ENCODE data around the gene IMMP2L.

IMMP2L gene

DNA sequence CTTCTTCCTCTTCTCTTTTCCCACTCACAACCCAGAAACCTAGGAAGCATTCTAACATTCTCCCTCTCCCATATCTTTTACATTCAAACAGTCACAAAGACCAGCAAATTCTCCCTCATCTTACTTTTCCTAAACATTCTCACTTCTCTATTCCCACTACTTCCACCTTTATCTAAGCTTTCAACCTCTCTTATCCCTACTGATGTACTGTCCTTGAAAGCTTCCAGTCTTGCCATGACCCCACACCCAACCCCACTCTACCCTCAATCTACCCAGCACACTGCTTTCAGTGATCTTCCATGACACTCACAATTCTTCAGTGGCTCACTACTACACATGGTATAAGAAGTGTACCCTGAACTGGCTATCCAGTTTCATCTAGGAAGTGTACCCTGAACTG lies 5.3 kb downstream of the IMMP2L start:
- DNase-seq (ENCODE audit: low read depth): no peak

- DNase-seq (ENCODE audit: low read depth): no peak
Observed at GRCh38 chr7:111554086-111554485, 8.2 kb downstream of the IMMP2L start.

DNA sequence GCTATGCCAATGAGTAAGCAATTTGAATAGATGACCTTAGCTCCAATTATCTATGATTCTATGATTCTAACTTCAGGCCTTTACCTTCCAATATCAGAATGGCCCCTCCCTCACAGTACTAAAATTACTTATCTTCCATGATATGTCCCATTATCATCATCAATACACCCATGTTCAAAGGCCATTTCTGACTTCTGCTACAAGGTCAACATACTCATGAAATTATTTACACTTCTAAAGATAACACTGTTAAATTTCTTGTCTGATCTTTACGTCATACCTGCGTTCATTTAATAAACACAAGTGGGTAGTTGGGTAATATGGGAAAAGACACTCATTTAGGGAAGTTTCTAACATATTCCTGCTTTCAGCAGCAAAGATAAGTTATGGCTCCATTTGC lies 21.2 kb downstream of the IMMP2L start:
- no peak for DNase-seq (ENCODE audit: low read depth)

- no peak for DNase-seq (ENCODE audit: low read depth)
Observed at GRCh38 chr7:111540199-111540815, 22.0 kb downstream of the IMMP2L start.

DNA sequence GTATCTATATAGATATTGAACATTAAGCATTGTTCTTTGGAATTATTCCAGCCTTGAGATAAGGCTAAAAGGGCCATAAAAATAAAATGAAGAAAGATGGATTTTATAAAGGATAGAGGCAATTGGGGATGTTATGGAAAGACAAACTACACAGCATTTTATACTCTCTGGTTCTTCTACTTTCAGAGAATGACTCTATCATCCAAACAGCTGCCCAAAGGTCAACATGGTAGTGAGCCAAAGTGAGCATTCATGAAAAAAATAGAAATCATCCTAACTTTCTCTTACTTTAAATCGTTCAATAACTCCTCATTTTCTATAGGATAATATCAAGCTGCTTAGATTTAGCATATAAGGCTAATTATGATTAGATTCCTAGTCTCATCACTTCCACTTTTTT lies 25.2 kb downstream of the IMMP2L start:
- DNase-seq (ENCODE audit: low read depth): no peak

- no peak for DNase-seq (ENCODE audit: low read depth)
Observed at GRCh38 chr7:111535142-111535870, 27.0 kb downstream of the IMMP2L start.

DNA sequence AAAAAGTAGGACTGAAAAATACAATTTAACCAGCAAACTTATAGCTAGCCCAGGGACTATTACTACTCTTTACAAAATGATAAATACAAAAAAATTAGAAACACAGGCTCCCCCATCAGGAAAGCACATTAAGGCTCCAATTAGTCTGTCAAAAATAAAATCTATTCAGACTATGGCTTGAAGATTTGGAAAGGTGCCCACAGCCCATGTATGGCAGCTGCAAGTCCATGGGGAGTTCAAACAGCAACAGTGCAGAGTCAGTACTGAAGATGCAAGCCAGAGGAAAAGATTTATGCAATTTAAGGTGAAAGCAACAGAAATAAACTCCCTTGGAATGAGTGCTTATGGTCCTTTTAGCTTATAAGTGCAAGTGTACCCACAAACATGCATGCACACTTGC lies 29.7 kb downstream of the IMMP2L start:
- DNase-seq (ENCODE audit: low read depth): no peak

- DNase-seq (ENCODE audit: low read depth): no peak
Observed at GRCh38 chr7:111531993-111532392, 30.3 kb downstream of the IMMP2L start.

DNA sequence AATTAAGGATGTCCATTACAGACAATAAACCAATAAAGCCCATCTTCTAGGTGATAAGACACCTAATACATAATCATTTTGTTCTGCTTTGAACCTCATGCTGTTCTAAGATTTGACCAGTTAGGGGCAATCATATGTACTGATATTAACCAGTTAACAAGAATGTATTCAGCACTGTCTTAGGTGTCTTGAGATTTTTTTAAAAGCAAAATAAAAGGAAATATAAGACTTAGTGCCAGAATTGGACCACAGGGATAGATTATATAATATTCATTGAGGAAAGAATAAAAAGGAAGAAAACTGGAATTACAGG lies 32.0 kb downstream of the IMMP2L start:
- DNase-seq (ENCODE audit: low read depth): no peak

DNA sequence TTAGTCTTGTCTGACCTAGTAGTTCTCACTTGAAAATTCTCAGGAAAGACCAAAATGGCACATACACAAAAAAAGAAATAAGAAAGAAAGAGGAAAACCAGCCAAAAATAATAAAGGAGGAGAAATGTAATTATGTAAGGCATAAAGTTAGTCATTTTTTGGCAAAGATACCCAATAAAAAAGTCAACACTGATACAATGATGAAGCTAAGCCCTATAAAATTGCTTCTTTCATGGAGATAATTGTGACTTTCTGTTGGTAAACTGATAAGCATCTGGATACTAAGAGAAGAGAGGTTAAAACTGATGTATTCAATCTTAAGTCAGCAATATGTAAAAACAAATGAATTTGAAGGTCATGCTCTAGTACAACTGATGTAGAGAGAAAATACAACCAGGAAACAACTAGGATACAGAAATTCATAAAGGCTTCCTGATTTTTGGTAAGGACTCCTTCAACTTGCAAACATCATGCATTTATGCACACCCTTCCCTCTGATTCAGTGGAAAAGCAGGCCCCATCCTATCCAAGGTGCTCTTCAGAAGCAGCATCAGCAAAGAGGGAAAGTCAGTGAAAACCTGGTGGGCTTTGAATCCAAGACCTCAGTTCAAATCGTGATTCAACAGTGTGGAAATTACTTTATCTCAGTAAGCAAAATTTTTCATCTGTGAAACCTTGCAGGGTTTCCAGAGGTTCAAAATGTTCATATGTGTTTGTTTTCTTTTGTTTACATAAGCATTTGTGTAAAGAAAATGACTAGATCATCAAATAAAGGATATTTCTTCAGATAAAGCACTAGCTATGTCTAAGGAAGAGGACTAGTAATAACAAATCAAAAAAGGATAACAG lies 32.6 kb downstream of the IMMP2L start:
- DNase-seq (ENCODE audit: low read depth): no peak

GRCh38 chr7:111528331-111528730 lies 34.0 kb downstream of the IMMP2L start:
- DNase-seq (ENCODE audit: low read depth): no peak

- DNase-seq (ENCODE audit: low read depth): no peak
Observed at GRCh38 chr7:111527545-111527944, 34.7 kb downstream of the IMMP2L start.

DNA sequence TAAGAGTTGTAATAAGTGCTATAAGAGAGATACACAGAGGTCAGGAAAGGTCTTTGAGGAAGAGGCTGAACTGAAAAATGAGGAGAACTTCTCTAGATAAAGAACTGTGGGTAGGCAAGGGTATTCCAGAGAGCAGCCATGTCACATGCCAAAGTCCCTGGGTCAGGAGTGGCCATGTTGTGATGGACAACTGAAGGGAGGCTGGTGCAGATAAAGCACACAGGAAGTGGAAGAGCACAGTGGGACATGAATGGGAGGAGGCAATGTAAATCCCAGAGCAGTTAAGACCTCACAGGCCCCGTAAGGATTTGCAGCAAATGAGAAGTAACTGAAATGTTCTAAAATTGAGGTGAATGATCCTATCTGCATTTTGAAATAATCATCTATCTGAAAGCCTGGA lies 37.2 kb downstream of the IMMP2L start:
- no peak for DNase-seq (ENCODE audit: low read depth)

- DNase-seq (ENCODE audit: low read depth): no peak
Observed at GRCh38 chr7:111521660-111522059, 40.6 kb downstream of the IMMP2L start.

- DNase-seq (ENCODE audit: low read depth): no peak
Observed at GRCh38 chr7:111518264-111518663, 44.0 kb downstream of the IMMP2L start.

- no peak for DNase-seq (ENCODE audit: low read depth)
Observed at GRCh38 chr7:111517549-111517951, 44.7 kb downstream of the IMMP2L start.

GRCh38 chr7:111516612-111517011 lies 45.7 kb downstream of the IMMP2L start:
- no peak for DNase-seq (ENCODE audit: low read depth)

- no peak for DNase-seq (ENCODE audit: low read depth)
Observed at GRCh38 chr7:111513566-111513965, 48.7 kb downstream of the IMMP2L start.

GRCh38 chr7:111511845-111512244 lies 50.4 kb downstream of the IMMP2L start:
- no peak for DNase-seq (ENCODE audit: low read depth)

GRCh38 chr7:111510584-111511378 lies 51.5 kb downstream of the IMMP2L start:
- DNase-seq (ENCODE audit: low read depth): no peak

- DNase-seq (ENCODE audit: low read depth): no peak
Observed at GRCh38 chr7:111510062-111510461, 52.2 kb downstream of the IMMP2L start.

DNA sequence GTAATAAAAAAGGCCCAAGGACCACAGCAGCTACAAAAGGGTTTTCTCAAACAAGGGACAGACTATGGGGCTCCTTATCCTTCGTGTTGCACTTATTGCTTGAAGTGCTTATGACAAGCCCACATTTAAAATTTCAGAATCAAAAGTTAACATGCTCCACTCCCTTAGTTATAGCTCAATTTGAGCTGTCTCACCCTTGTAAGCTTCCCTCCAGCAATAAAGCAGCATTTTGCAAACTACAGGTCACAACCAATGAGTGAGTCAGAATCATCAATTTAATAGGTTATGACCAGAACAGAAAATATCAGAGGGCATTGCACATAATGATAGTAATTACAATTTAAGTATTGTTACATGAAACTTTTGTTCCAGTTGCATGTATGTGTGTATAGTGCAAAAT lies 53.0 kb downstream of the IMMP2L start:
- DNase-seq (ENCODE audit: low read depth): no peak
